GM03348 (cell line): Measurements from ENCODE around the gene TECR.
"Not testable (repeated sequence)": the region's sequence is repeated elsewhere in the genome, so short reads cannot be mapped to it uniquely, and the experiment has no call there.

Experiments
- DNase-seq: peaks from one replicate; pipeline ENCODE4 v3.0.0; 2012; ENCODE audit warnings: low spot score

TECR gene

GRCh38 chr19:14540741-14541525, 11.5 kb downstream of the TECR start:
- no peak for DNase-seq

DNA sequence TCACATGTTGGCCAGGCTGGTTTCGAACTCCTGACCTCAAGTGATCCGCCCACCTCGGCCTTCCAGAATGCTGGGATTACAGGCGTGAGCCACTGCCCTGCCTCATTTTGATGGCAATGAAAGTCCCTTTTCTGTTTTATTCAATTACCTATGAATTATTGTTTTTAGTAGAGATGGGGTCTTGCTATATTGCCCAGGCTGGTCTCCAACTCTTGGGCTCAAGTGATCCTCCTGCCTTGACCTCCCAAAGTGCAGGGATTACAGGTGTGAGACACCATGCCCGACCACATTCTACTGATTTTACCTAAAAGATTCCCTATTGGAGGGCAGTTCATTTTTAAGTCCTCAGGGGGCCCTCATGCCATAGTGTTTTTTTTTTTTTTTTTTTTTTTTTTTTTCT, 12.6 kb downstream of the TECR start:
- DNase-seq: not testable (repeated sequence)

DNA sequence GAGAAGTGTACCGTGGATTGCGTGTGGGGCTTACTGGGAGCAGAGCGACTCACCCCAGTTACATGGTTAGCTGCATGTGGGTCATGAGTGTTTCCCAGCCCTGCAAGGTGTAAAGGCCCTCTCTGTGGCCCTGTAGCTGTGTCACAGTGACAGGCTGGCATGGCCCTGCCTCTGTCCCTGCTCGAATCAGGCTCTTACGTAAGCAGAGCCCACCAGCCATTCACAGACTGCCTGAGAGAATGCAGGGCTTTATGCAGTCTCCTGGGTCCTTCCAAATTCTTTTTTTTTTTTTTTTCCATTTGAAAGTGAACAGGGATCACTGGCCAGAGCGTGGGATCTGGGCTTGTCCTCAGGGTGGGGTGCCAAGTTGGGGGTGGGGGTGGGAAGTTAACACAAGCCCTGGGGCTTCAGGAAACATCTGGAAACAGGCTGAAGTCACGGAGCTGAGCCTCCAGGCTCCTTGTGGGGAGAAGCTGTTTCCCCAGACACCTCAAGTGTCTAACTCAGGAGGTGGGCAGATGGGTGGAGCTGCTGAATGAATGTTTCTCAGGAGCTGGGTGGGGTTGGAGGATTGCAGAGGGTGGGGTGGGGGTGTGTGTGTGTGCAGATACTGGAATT, 13.4 kb downstream of the TECR start:
- DNase-seq: peak; percentile 44

- DNase-seq: peak; percentile 2
Measured at GRCh38 chr19:14544047-14544446, 14.7 kb downstream of the TECR start.

- DNase-seq: peak; percentile 8
Measured at GRCh38 chr19:14544977-14545715, 15.8 kb downstream of the TECR start.

- DNase-seq: no peak
Measured at GRCh38 chr19:14545716-14546082, 16.3 kb downstream of the TECR start.

GRCh38 chr19:14550201-14550754, 20.9 kb downstream of the TECR start:
- DNase-seq: no peak

DNA sequence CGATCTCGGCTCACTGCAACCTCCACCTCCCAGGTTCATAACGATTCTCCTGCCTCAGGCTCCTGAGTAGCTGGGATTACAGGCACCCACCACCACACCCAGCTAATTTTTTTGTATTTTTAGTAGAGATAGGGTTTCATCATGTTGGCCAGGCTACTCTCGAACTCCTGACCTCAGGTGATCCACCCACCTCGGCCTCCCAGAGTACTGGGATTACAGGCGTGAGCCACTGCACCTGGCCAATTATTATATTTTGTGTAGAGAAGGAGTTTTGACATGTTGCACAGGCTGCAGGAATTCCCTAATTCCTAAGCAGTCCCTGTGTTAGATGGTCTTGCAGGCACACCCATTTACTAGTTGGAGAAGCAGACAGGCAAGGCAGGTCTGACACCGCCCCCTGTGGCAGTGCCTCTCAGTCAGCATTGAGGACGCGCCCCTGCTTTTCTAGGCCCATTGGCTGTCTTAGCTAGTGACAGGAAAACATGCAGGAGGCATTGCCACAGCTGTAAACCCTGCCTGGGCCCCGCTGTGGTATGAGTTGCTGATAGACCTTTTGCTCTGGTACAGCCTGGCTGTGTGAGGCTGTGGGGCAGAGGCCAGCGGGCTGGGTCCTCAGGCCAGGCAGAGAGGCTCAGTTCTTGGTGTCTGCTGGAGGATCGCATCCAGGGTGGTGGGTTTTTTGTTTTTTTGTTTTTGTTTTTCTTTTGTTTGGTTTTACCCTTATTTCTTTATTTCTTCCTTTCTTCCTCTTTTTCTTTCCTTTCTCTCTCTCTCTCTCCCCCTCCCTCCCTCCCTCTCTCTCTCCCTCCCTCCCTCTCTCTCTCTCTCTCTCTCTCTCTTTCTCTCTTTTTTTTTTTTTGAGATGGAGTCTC, 22.0 kb downstream of the TECR start:
- peak; percentile 22 for DNase-seq

DNA sequence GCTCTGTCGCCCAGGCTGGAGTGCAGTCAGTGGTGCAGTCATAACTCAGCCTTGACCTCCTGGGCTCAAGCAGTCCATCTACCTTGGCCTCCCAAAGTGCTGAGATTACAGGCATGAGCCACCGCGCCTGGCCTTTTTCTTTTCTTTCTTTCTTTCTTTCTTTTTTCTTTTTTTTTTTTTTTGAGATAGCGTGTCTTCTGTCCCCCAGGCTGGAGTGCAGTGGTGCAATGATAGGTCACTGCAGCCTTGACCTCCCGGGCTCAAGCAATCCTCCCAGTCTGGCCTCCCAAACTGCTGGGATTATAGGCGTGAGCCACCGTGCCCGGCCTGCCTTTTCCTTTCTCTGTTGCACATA, 22.6 kb downstream of the TECR start:
- not testable (repeated sequence) for DNase-seq

DNA sequence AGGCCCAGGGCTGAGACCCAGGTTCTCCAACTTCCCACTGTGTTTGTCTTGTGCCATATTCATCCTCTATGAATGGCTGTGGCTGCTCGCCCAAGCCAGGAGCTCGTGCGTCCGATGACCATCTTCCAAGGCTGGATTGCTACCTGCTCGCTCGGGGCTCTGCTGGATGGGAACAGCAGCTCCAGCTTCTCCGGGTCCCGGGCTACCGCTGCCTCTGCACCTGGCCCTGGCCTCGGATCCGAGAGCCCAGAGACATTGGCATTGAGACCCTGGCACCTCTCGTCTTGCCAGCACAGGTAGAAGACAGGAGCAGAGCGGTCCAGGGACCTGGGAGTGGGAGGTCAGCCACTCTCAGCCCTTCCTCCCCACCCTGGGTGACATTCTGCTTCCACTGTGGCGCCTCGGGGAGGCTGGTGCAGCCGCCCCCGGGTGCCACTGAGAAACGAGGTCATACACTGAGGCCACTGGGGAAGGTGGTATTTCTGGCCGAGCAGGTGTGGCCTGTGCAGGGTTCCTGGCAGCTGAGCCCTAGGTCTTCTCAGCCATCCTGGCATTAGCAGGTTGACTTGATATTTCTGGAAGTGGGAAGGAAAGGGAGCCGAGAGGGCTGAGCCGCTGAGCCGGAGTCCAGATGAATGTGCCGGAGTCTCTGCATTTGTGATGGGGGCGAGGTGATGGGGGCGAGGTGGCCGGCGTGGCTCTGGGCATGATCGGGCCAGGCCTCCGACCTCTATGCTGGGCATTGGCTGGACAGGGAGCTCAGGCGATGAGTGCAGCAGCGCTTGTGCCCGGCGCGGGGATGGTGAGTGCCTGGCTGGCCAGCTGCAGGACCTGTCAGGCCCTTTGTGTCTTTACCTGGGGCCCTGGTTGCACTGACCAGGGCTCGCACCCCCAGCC, 23.9 kb downstream of the TECR start:
- DNase-seq: no peak

GRCh38 chr19:14553939-14554243, 24.5 kb downstream of the TECR start:
- DNase-seq: no peak

- DNase-seq: no peak
Measured at GRCh38 chr19:14554382-14554812, 25.0 kb downstream of the TECR start.

DNA sequence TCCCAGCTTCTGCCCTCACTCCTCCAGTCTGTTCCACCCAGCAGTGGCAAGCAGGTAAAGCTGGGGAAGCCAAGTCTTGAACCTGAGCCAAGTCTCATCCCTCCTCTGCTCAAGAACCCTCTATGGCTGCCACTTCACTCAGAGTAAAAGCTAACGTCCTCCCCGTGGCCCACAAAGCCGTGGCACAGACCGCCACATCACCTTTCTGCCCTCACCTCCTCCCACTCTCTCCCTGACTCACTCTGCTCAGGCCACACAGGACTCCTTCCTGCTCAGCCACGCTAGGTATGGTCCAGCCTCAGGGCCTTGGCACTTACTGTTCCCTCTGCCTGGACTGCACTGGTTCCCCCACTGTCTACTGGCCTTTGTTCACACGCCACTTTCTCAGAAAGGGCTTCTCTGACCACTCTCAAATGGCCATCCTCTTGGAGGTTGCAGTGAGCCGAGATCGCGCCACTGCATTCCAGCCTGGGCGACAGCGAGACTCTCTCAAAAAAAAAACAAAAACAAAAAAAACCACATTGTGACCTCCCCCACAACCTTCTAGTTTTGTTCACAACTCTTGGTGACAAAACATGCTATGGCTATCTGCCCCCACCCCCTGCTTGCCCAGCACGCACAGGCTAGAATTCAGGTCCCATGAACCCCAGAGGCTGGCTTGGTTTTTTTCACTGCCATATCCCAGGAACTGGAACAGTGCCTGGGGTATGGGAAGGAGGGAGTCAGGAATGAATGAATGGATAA, 26.7 kb downstream of the TECR start:
- no peak for DNase-seq

DNA sequence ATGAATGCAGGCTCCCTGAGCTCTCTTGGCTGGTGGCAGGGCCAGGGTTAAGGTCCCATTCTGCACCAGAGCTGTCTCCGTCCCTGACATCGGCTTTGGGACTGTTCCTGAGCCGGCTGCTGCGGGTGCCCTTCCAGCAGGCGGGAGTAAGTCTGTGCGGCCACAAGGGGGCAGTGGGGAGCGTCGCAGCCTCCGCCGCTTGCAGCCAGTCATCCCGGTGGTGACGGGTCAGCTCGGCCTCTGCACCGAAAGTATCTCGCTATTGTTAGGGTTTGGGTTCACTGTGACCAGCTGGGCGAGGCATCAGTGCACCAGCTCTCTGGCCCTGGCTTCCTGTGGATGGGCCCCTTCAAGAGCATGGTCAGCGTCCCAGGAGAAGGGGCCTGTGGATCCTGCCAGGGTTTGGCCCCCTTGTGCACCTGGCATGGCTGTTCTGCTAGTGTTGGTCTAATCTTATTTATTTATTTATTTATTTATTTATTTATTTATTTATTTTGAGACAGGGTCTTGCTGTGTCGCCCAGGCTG, 27.3 kb downstream of the TECR start:
- peak; percentile 95 for DNase-seq

DNA sequence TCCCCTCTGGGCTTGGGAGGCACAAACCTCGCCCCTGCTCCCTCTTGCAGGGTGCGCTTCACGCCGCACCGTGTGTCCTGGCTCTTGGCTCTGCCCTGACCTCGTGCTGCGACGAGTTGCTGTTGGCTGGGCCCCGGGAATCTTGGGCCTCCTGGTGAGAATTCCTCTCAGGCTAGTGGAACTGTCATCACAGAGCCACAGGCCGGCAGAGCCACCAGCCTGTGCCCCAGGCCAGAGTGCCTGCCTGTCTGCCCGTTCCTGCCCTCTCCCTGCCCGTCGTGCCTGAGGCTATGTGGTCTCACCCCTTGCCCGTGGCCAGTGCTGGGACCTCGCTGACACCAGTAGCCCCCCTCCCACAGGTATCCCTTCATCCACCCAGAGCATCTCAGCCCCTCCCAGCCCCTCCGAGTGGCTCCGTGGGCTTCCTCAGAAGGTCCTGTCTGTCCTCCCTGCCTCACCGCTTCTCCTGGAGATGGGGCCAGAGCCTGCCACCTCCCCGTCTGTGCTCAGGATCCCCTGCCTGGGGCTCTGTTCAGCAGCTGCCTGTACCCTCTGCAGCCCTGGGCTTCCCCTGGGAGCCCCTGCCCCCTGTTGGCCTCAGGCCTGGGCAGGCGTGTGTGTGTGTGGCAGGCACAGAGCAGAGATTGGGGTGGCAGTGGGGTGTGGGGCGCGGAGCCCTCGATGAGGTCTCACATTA, 29.1 kb downstream of the TECR start:
- DNase-seq: no peak

DNA sequence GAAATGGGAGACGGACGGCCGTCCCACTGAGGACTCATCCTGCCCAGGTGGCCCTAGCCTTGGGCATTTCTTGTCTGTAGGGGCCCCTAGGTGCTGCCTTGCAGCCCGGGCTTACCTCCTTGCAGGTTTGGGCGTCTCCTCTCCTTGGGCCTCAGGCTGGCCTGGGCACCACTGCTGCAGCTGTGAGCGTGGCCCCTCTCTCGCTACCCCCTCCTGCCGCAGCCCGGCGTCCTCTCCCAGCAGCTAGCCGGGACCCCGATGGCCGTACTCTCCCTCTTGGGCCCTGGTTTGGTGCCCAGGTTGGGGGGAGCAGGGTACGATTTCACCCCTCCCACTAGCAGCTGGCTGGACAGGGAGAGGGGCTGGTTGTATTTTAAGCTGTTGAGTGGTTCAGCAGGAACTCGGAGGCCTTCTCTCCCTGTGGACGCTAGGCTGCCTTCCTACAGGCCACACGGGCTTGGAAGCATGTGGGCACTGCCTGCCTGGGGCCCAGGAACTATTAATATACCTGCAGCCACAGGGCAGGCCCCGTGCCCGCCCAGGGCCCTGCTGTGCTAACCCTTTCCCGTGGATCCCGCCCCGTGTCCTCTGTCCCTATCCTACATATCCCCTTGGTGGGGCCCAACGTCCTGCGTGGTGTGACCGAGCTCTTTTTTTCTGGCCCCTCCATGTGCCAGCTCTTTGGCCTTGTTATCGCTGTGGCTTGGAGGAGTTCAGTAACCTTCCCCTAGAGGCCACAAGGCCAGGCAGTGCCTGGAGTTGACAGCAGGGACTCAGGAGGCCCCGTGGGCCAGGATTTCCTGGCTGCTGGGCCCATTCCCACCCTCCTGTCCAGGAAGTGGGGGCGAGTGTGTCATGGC, 30.8 kb downstream of the TECR start:
- DNase-seq: no peak

DNA sequence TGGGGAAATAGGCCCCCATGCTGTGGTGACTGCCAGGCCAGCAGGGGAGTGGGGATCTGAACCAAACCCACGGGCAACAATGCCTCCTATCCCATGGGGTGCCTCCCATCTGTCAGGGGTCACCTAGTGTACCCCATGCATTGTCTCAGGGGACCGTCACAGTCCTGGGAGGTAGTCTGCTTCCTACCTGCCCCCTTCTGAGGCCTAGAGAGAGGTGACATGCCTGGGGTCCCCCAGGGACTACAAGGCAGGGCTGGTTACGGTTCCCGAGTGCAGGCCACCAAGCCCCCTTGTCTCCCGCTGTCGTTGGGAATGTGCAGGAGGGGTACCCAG, 31.3 kb downstream of the TECR start:
- no peak for DNase-seq

DNA sequence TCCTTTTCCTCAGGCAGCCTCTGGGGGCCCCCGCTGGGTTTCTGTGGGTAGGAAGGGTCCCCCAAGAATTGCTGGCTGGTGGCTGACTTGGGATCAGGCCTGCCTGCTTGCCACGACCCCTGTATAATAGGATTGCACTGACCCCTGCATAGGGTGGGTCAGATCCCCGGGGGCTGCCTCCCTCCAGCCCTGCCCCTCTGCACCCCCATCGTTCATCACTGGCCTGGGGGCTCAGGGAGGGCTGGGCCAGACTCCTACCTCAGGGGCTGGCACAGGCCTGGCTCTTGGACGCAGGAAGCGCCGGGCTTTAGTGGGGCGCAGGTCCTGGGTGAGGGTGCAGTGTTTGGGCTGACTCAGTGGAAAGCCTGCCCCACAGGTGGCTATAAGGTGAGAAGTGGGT, 31.9 kb downstream of the TECR start:
- DNase-seq: no peak
